ENCODE data around the gene MMP24.
"Not testable (repeated sequence)": the region's sequence is repeated elsewhere in the genome, so short reads cannot be mapped to it uniquely, and the experiment has no call there.

GRCh38 chr20:35252598-35252997, 26.1 kb downstream of the MMP24 start:
- not testable (repeated sequence) for TF ChIP-seq CTCF (IDR thresholded peaks at IDR 0.05; ENCODE audit: poor library complexity); EZH2 (IDR thresholded peaks at IDR 0.05; ENCODE audit: borderline replicate concordance)
